GM21526 (cell line): ENCODE data around the gene KCNQ1.

Experiments used
- ATAC-seq: cut with Tn5 transposase; IDR thresholded peaks from one replicate; pipeline ENCODE4 v1.9.1; 2021; ENCODE audit warnings: moderate library complexity; ENCODE audit not compliant: unreplicated experiment, low FRiP score

Gene KCNQ1

GRCh38 chr11:2586087-2586792, 141.4 kb downstream of the KCNQ1 start:
- ATAC-seq: no peak

GRCh38 chr11:2586793-2587131, 142.0 kb downstream of the KCNQ1 start:
- ATAC-seq: no peak

GRCh38 chr11:2587132-2587930, 142.5 kb downstream of the KCNQ1 start:
- ATAC-seq: no peak

GRCh38 chr11:2587976-2588748, 143.4 kb downstream of the KCNQ1 start:
- no peak for ATAC-seq

GRCh38 chr11:2588809-2589537, 144.2 kb downstream of the KCNQ1 start:
- ATAC-seq: no peak

GRCh38 chr11:2589538-2589934, 144.7 kb downstream of the KCNQ1 start:
- no peak for ATAC-seq

GRCh38 chr11:2590131-2590964, 145.5 kb downstream of the KCNQ1 start:
- ATAC-seq: no peak

- ATAC-seq: no peak
Observed at GRCh38 chr11:2590965-2591754, 146.4 kb downstream of the KCNQ1 start.

- no peak for ATAC-seq
Observed at GRCh38 chr11:2591805-2592204, 147.0 kb downstream of the KCNQ1 start.

GRCh38 chr11:2592559-2593392, 148.0 kb downstream of the KCNQ1 start:
- ATAC-seq: no peak

- no peak for ATAC-seq
Observed at GRCh38 chr11:2593393-2593950, 148.7 kb downstream of the KCNQ1 start.

GRCh38 chr11:2594267-2594666, 149.5 kb downstream of the KCNQ1 start:
- ATAC-seq: no peak

- no peak for ATAC-seq
Observed at GRCh38 chr11:2595204-2595603, 150.4 kb downstream of the KCNQ1 start.

- ATAC-seq: no peak
Observed at GRCh38 chr11:2599561-2600189, 154.9 kb downstream of the KCNQ1 start.

- ATAC-seq: no peak
Observed at GRCh38 chr11:2609345-2609744, 164.5 kb downstream of the KCNQ1 start.

GRCh38 chr11:2612884-2613571, 168.2 kb downstream of the KCNQ1 start:
- ATAC-seq: no peak

- no peak for ATAC-seq
Observed at GRCh38 chr11:2621894-2622293, 177.1 kb downstream of the KCNQ1 start.
